OCI-LY1 (cell line): ENCODE data around the gene CRYBG1.

Experiments used
- H2AFZ ChIP-seq: fragments of 200-600 bp; sonication (generic), shearing (Covaris generic); 2 replicates; pipeline ENCODE4 v1.6.0; 2014; ENCODE audit warnings: antibody characterized with exemption, mild to moderate bottlenecking, low read length
- H3F3A ChIP-seq: fragments of 200-600 bp; sonication (generic), shearing (Covaris generic); 2 replicates; pipeline ENCODE4 v1.6.0; 2014; ENCODE audit warnings: mild to moderate bottlenecking, antibody characterized with exemption, low read length, moderate library complexity; ENCODE audit not compliant: insufficient read depth
- H3K27ac ChIP-seq: fragments of 200-600 bp; sonication (generic); 2 replicates; pipeline ENCODE4 v1.5.1; 2014; ENCODE audit warnings: low read length, mixed run types, mild to moderate bottlenecking, low read depth; ENCODE audit not compliant: poor library complexity, severe bottlenecking
- H3K27me3 ChIP-seq: fragments of 200-600 bp; sonication (generic); 2 replicates; pipeline ENCODE4 v1.6.0; 2014; ENCODE audit warnings: antibody characterized with exemption, mild to moderate bottlenecking, low read length, moderate library complexity; ENCODE audit not compliant: insufficient read depth
- H3K36me3 ChIP-seq: fragments of 200-600 bp; sonication (generic); 2 replicates; pipeline ENCODE4 v1.6.1; 2014; ENCODE audit warnings: mild to moderate bottlenecking, antibody characterized with exemption, low read length, moderate library complexity, mixed read lengths; ENCODE audit not compliant: insufficient read depth
- H3K4me1 ChIP-seq: fragments of 200-600 bp; sonication (generic); 2 replicates; pipeline ENCODE4 v1.5.1; 2014; ENCODE audit warnings: mild to moderate bottlenecking, low read length, moderate library complexity; ENCODE audit not compliant: insufficient read depth, severe bottlenecking
- H3K4me2 ChIP-seq: fragments of 200-600 bp; sonication (generic), shearing (Covaris generic); 2 replicates; pipeline ENCODE4 v1.6.1; 2014; ENCODE audit warnings: low read length
- H3K4me3 ChIP-seq: fragments of 200-600 bp; sonication (generic); 2 replicates; pipeline ENCODE4 v1.5.1; 2014; ENCODE audit warnings: low read length, low read depth, mild to moderate bottlenecking, mixed read lengths; ENCODE audit not compliant: poor library complexity, severe bottlenecking
- H3K79me2 ChIP-seq: fragments of 200-600 bp; shearing (Covaris generic); 2 replicates; pipeline ENCODE4 v1.6.1; 2016; ENCODE audit warnings: mixed run types, low read length, mixed read lengths; ENCODE audit not compliant: insufficient read depth
- H3K9ac ChIP-seq: fragments of 200-600 bp; sonication (generic), shearing (Covaris generic); 2 replicates; pipeline ENCODE4 v1.6.1; 2014; ENCODE audit warnings: mild to moderate bottlenecking, low read length, mixed read lengths
- H3K9me2 ChIP-seq: fragments of 200-600 bp; sonication (generic), shearing (Covaris generic); 2 replicates; pipeline ENCODE4 v1.6.1; 2014; ENCODE audit warnings: low read depth, mild to moderate bottlenecking, low read length, mixed read lengths
- H3K9me3 ChIP-seq: fragments of 200-600 bp; shearing (Covaris generic); 2 replicates; pipeline ENCODE4 v1.6.1; 2014; ENCODE audit warnings: low read length, mixed read lengths
- H4K20me1 ChIP-seq: fragments of 200-600 bp; sonication (generic), shearing (Covaris generic); 2 replicates; pipeline ENCODE4 v1.6.0; 2016; ENCODE audit warnings: mild to moderate bottlenecking, low read length; ENCODE audit not compliant: insufficient read depth
- EZH2 ChIP-seq: fragments of 200-600 bp; sonication (generic), shearing (Covaris generic); IDR thresholded peaks from 2 replicates; pipeline ENCODE4 v1.8.0; 2017; ENCODE audit warnings: borderline replicate concordance, mixed run types, mild to moderate bottlenecking, antibody characterized with exemption, low read length, moderate library complexity, mixed read lengths
- TF ChIP-seq, protein P1 (sequence below): fragments of 200-600 bp; sonication (generic), shearing (Covaris generic); IDR thresholded peaks from 2 replicates; pipeline ENCODE4 v1.5.1; 2017; ENCODE audit warnings: mild to moderate bottlenecking, antibody characterized with exemption, low read length, moderate library complexity, mixed read lengths

CRYBG1 gene

DNA sequence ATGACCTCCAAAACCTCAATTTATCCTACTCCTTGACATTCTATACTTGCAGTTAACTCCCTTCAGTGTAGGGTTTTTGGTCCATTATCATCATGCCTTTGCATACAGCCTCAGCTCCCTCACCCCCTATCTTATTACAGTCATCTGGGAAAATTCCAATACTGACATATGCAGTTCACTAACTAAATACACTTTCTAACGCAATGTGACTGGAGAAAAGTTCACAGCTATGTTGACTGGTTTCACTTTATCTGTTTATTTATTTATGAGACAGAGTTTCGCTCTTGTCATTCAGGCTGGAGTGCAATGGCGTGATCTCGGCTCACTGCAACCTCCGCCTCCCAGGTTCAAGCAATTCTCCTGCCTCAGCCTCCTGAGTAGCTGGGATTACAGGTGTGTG, 64.9 kb downstream of the CRYBG1 start:
- H3K36me3 ChIP-seq = no peaks in the 10 kb centered on the region
- no peaks in the 10 kb centered on the region for H4K20me1 ChIP-seq
- no peaks in the 10 kb centered on the region; the same call in 1 of the 2 replicates for H3K27me3 ChIP-seq
- no peak overlapping the region for H2AFZ ChIP-seq
- no peaks in the 10 kb centered on the region for H3K4me1 ChIP-seq
- no peak for TF ChIP-seq EZH2
- TF ChIP-seq, protein P1, sequence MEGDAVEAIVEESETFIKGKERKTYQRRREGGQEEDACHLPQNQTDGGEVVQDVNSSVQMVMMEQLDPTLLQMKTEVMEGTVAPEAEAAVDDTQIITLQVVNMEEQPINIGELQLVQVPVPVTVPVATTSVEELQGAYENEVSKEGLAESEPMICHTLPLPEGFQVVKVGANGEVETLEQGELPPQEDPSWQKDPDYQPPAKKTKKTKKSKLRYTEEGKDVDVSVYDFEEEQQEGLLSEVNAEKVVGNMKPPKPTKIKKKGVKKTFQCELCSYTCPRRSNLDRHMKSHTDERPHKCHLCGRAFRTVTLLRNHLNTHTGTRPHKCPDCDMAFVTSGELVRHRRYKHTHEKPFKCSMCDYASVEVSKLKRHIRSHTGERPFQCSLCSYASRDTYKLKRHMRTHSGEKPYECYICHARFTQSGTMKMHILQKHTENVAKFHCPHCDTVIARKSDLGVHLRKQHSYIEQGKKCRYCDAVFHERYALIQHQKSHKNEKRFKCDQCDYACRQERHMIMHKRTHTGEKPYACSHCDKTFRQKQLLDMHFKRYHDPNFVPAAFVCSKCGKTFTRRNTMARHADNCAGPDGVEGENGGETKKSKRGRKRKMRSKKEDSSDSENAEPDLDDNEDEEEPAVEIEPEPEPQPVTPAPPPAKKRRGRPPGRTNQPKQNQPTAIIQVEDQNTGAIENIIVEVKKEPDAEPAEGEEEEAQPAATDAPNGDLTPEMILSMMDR = no peak
- H3K4me3 ChIP-seq = no peak overlapping the region
- no peak overlapping the region for H3K4me2 ChIP-seq
- H3K9ac ChIP-seq = no peak overlapping the region
- H3K9me3 ChIP-seq = no peaks in the 10 kb centered on the region
- no peak overlapping the region for H3K27ac ChIP-seq
- no peaks in the 10 kb centered on the region for H3K79me2 ChIP-seq
- H3K9me2 ChIP-seq = no peaks in the 10 kb centered on the region
- no peaks in the 10 kb centered on the region for H3F3A ChIP-seq

DNA sequence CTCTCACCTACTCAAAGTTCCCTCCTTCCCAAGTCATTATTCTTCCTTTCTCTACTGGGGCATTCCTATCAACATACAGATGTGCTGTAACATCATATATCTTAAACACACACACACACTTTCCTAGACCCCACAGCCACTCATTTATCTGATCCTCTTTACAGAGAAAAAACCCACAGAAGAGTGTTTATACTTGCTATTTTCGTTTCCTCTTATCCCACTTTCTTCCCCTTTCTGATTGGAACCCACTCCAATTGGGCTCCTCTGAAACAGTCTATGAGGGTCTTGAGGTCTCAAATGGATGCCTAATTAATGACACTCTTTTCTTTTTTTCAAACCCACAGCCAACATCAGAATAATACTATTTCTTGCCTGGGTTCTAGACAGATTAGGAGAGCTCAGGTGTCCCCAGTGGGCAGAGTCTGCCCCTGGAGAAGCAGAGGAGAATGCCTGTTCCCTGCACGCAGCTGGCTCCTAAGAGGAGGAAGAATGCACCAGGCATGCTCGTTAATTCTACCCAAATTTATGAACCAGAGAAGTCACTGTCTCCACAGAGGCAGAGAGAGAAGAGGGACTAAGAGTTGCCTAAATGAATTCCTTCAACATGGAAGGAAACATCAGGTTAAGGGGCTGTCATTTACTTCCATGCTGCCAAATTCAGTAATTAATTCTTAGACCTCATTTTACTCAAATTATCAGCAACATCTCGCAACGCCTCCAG, 65.9 kb downstream of the CRYBG1 start:
- Histone ChIP-seq H3K79me2 (no peaks in the 10 kb centered on the region), H3F3A (no peaks in the 10 kb centered on the region), H3K9me2 (no peaks in the 10 kb centered on the region), H3K4me3 (no peak overlapping the region), H3K9me3 (no peaks in the 10 kb centered on the region), H3K27me3 (no peaks in the 10 kb centered on the region; the same call in 1 of the 2 replicates), H2AFZ (no peak overlapping the region), H3K4me1 (no peaks in the 10 kb centered on the region), H3K4me2 (no peak overlapping the region), H3K9ac (no peak overlapping the region), H3K27ac (no peak overlapping the region), H3K36me3 (no peaks in the 10 kb centered on the region), H4K20me1 (no peaks in the 10 kb centered on the region)
- TF ChIP-seq, protein P1 = no peak
- no peak for TF ChIP-seq EZH2

DNA sequence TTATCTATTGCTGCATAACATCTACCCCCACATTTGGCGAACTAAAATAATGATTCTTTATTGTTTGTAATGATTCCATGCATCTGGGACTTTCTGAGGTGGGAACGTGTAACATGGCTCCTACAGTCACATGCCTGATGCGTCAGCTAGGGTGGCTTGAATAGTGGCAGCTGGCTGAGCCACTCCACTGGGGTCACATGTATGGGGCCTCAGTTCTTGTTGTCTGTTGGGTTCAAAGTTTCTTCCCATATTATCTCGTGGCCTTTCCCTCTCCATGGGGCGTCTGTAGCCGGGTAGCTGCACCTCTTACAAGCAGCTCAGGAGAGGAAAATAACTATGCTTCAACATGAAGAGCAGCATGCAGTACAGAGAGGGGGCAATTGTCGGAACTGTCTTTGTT, 69.9 kb downstream of the CRYBG1 start:
- Histone ChIP-seq H3K4me2 (no peak overlapping the region), H3K9me2 (no peaks in the 10 kb centered on the region), H3K4me1 (no peaks in the 10 kb centered on the region), H3K36me3 (no peaks in the 10 kb centered on the region), H3K27me3 (no peaks in the 10 kb centered on the region; the same call in 1 of the 2 replicates), H3F3A (no peaks in the 10 kb centered on the region), H3K4me3 (no peak overlapping the region), H4K20me1 (no peaks in the 10 kb centered on the region), H2AFZ (no peak overlapping the region), H3K27ac (no peak overlapping the region), H3K9me3 (no peaks in the 10 kb centered on the region), H3K79me2 (no peaks in the 10 kb centered on the region), H3K9ac (no peak overlapping the region)
- no peak for TF ChIP-seq EZH2
- TF ChIP-seq, protein P1 = no peak
